Loucy (cell line): ENCODE data around the gene KLHL3.

Experiments
- H2AFZ ChIP-seq: fragments of 200-600 bp; sonication (generic); 2 replicates; pipeline ENCODE4 v1.6.0; 2016; ENCODE audit warnings: antibody characterized with exemption, mild to moderate bottlenecking, low read length, moderate library complexity
- H3F3A ChIP-seq: fragments of 200-600 bp; 2 replicates; pipeline ENCODE4 v1.6.0; 2016; ENCODE audit warnings: antibody characterized with exemption, low read depth, mild to moderate bottlenecking
- H3K27me3 ChIP-seq: fragments of 200-600 bp; sonication (generic); 2 replicates; pipeline ENCODE4 v1.6.1; 2014; ENCODE audit warnings: low read length, mild to moderate bottlenecking; ENCODE audit not compliant: insufficient read depth, poor library complexity, severe bottlenecking
- H3K36me3 ChIP-seq: fragments of 200-600 bp; sonication (generic); 2 replicates; pipeline ENCODE4 v1.6.1; 2016; ENCODE audit warnings: low read length; ENCODE audit not compliant: insufficient read depth
- H3K4me1 ChIP-seq: fragments of 200-600 bp; sonication (generic); 2 replicates; pipeline ENCODE4 v1.5.1; 2014; ENCODE audit warnings: low read length, mild to moderate bottlenecking; ENCODE audit not compliant: insufficient read depth, poor library complexity, severe bottlenecking
- H3K4me2 ChIP-seq: fragments of 200-600 bp; sonication (generic); 2 replicates; pipeline ENCODE4 v1.6.0; 2014; ENCODE audit warnings: antibody characterized with exemption, low read length, low read depth, mild to moderate bottlenecking; ENCODE audit not compliant: poor library complexity, severe bottlenecking
- H3K4me3 ChIP-seq: fragments of 200-600 bp; sonication (generic); 2 replicates; pipeline ENCODE4 v1.5.1; 2014; ENCODE audit warnings: low read length, mild to moderate bottlenecking, mixed read lengths; ENCODE audit not compliant: poor library complexity, severe bottlenecking
- H3K79me2 ChIP-seq: fragments of 200-600 bp; sonication (generic); 2 replicates; pipeline ENCODE4 v1.6.1; 2014; ENCODE audit warnings: low read length; ENCODE audit not compliant: insufficient read depth
- H3K9ac ChIP-seq: fragments of 200-600 bp; sonication (generic); 2 replicates; pipeline ENCODE4 v1.6.0; 2014; ENCODE audit warnings: mild to moderate bottlenecking, low read depth, low read length, moderate library complexity; ENCODE audit not compliant: poor library complexity, severe bottlenecking
- H3K9me2 ChIP-seq: fragments of 200-600 bp; sonication (generic); replicated peaks from 2 replicates; pipeline ENCODE4 v1.6.1; 2016; ENCODE audit warnings: low read depth, low read length, mixed read lengths
- H3K9me3 ChIP-seq: fragments of 200-600 bp; sonication (generic); 2 replicates; pipeline ENCODE4 v1.6.1; 2014; ENCODE audit warnings: mild to moderate bottlenecking, antibody characterized with exemption, low read length, low read depth; ENCODE audit not compliant: insufficient read depth
- H4K20me1 ChIP-seq: fragments of 200-600 bp; sonication (generic); 2 replicates; pipeline ENCODE4 v1.6.0; 2014; ENCODE audit warnings: antibody characterized with exemption, low read length, mild to moderate bottlenecking; ENCODE audit not compliant: insufficient read depth, poor library complexity, severe bottlenecking
- CTCF ChIP-seq: fragments of 200-600 bp; sonication (generic); conservative IDR thresholded peaks from 2 replicates; pipeline ENCODE4 v1.5.1; 2014; ENCODE audit warnings: mild to moderate bottlenecking, antibody characterized with exemption, low read length
- EZH2phosphoT487 ChIP-seq: fragments of 200-600 bp; IDR thresholded peaks from 2 replicates; pipeline ENCODE4 v1.6.1; 2018; ENCODE audit warnings: antibody characterized with exemption, mild to moderate bottlenecking, moderate library complexity, borderline replicate concordance

The KLHL3 gene, protein sequence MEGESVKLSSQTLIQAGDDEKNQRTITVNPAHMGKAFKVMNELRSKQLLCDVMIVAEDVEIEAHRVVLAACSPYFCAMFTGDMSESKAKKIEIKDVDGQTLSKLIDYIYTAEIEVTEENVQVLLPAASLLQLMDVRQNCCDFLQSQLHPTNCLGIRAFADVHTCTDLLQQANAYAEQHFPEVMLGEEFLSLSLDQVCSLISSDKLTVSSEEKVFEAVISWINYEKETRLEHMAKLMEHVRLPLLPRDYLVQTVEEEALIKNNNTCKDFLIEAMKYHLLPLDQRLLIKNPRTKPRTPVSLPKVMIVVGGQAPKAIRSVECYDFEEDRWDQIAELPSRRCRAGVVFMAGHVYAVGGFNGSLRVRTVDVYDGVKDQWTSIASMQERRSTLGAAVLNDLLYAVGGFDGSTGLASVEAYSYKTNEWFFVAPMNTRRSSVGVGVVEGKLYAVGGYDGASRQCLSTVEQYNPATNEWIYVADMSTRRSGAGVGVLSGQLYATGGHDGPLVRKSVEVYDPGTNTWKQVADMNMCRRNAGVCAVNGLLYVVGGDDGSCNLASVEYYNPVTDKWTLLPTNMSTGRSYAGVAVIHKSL

DNA sequence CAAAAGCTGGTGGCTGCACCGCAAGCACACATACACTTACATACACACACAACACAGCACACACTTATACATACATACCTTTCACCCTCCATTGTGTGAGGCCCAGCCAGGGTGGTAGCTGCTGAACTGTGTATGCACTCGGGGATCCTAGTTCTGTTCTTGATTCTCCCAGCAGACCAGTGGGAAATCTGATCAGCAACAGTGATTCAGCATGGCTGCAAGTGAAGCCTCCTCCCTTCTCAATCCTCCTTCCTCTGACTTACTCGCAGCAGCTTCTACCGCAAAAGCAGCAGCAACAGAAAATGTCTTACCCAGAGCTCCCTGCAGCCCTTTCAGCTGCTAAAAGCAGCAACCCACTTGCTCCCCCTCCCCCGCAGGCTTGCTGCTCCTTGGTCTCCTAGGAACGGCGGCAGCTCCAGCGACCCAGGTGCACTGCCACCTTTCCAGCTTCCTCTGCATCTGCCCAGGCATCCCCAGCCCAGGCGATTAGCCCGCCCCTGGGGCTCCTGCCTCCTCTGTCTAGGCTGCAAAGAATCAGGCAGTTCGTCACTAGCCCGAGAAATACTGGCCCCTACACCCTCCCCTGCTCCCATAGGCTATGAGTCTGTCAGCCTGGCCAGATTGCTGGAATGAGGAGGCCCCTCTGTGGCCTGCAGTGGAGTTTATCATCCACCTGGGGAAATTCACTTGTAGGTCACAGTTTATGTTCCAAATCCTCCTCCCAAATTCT is at the start of gene KLHL3:
KLHL3 (minus strand) TSS at position 535 of the 730 bp plus-strand sequence; CDS start at position 92, 443 bp downstream.
- peak within 1 kb of the TSS; percentile 66 for H3K9ac ChIP-seq
- no peaks in the 10 kb centered on the region for H4K20me1 ChIP-seq
- 0 out of 2 replicates have a peak, but pooled peaks cover 3% of the 10 kb centered on the region for H3F3A ChIP-seq
- TF ChIP-seq EZH2phosphoT487 (no peak), CTCF (peak; percentile 45)
- H2AFZ ChIP-seq: peak within 1 kb of the TSS; percentile 84
- H3K4me1 ChIP-seq: peaks cover 60% of the 10 kb centered on the region
- no peaks in the 10 kb centered on the region for H3K36me3 ChIP-seq
- H3K9me2 ChIP-seq: no peaks in the 10 kb centered on the region
- peaks cover 34% of the 10 kb centered on the region for H3K79me2 ChIP-seq
- H3K27me3 ChIP-seq: no peaks in the 10 kb centered on the region
- peak within 1 kb of the TSS; percentile 87 for H3K4me3 ChIP-seq
- H3K4me2 ChIP-seq: peak within 1 kb of the TSS; percentile 86
- H3K9me3 ChIP-seq: no peaks in the 10 kb centered on the region

- H2AFZ ChIP-seq: no peak overlapping the region
- no peak overlapping the region for H3K4me2 ChIP-seq
- H3K27me3 ChIP-seq: no peaks in the 10 kb centered on the region
- no peaks in the 10 kb centered on the region for H3K9me3 ChIP-seq
- no peaks in the 10 kb centered on the region for H3K79me2 ChIP-seq
- TF ChIP-seq CTCF: no peak
- no peak for TF ChIP-seq EZH2phosphoT487
- no peaks in the 10 kb centered on the region for H3K9me2 ChIP-seq
- H3K4me1 ChIP-seq: no peaks in the 10 kb centered on the region
- H3K9ac ChIP-seq: no peak overlapping the region
- H4K20me1 ChIP-seq: no peaks in the 10 kb centered on the region
- no peak overlapping the region for H3K4me3 ChIP-seq
- H3K36me3 ChIP-seq: no peaks in the 10 kb centered on the region
- no peaks in the 10 kb centered on the region for H3F3A ChIP-seq
Measured at GRCh38 chr5:137782984-137783536, 47.2 kb upstream of the KLHL3 start.

DNA sequence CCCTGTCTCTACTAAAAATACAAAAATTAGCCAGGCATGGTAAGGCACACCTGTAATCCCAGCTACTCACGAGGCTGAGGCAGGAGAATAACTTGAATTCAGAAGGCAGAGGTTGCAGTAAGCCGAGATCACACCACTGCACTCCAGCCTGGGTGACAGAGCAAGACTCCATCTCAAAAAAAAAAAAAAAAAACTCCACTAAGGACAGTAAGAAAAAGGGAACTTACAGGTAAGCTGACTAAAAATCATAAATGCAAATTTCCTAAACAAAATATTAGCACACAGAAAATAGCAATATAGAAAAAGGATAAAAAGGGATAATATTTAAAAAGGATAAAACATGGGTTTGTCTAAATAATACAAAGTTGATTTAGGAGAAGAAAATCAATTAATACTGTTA is 46.2 kb upstream of the KLHL3 start:
- Histone ChIP-seq H3K4me1 (no peaks in the 10 kb centered on the region), H3F3A (no peaks in the 10 kb centered on the region), H3K36me3 (no peaks in the 10 kb centered on the region), H3K9ac (no peak overlapping the region), H3K27me3 (no peaks in the 10 kb centered on the region), H3K79me2 (no peaks in the 10 kb centered on the region), H3K4me3 (no peak overlapping the region), H2AFZ (no peak overlapping the region), H3K9me3 (no peaks in the 10 kb centered on the region), H4K20me1 (no peaks in the 10 kb centered on the region), H3K4me2 (no peak overlapping the region), H3K9me2 (no peaks in the 10 kb centered on the region)
- no peak for TF ChIP-seq EZH2phosphoT487
- no peak for TF ChIP-seq CTCF
